GM19455 (cell line): ENCODE measurements around the gene MELTF.

ENCODE experiments used
- ATAC-seq: cut with Tn5 transposase; IDR thresholded peaks from one replicate; pipeline ENCODE4 v1.9.1; 2021; ENCODE audit not compliant: unreplicated experiment

Gene MELTF

DNA sequence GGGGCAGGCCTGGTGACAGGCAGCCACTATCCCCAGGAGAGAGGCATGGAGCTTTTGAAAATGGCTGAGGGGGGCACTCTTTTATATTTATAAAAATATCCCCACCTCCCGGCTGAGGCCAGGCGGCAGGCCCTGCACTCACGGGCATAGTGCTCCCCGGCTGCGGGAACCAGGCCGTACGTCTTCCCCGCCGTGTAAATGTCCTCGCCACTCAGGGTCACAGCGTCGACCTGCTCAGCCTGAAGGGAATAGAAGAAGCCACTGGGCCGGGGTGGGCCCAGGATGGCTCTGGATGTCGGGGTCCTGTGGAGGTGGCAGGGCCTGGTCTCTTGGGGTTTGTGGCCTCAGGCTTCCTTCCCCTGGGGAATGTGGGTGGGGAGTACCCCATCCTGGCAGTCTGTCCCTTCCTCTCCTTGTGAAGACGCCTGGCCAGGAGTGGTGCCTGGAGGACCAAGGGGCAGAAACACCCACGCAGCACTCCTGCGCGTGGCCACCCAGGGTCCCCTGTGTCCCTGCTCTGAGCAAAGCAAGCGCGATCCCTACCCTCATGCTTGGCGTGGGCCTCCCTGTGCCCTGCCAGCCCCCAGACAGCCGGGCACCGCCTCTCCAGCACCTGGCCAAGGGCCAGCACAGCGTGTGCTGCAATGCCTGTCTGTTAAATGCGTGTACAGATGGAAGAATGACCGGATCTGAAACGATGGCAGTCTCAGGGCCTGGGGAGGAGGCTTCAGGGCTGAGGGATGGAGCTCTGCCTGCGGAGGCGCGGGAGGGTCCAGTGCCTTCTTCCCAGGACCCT is 18.9 kb downstream of the MELTF start:
- no peak for ATAC-seq

DNA sequence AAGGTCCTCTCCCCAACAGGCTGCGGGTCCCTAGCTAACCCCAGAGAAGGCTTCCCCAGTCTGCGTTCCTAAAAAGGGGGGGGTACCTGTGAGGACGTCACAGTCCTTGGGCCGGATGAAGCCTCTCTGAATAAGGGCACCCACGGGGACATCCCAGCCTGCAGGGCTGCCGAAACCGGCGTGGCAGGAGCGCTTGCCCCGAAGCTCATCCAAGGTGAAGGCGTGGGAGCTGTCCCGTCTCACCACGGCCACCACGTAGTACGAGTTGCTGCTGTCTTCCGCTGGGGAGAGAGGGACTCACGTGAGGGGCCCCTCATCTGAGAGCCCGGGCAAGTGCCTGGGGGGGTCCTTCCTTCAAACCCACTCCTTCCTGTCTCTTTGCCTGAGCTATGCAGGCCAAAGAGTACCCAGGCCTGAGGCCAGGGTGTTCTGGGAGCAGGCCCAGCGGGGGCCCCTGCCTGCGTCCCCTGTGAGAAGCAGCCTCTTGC is 20.0 kb downstream of the MELTF start:
- no peak for ATAC-seq

DNA sequence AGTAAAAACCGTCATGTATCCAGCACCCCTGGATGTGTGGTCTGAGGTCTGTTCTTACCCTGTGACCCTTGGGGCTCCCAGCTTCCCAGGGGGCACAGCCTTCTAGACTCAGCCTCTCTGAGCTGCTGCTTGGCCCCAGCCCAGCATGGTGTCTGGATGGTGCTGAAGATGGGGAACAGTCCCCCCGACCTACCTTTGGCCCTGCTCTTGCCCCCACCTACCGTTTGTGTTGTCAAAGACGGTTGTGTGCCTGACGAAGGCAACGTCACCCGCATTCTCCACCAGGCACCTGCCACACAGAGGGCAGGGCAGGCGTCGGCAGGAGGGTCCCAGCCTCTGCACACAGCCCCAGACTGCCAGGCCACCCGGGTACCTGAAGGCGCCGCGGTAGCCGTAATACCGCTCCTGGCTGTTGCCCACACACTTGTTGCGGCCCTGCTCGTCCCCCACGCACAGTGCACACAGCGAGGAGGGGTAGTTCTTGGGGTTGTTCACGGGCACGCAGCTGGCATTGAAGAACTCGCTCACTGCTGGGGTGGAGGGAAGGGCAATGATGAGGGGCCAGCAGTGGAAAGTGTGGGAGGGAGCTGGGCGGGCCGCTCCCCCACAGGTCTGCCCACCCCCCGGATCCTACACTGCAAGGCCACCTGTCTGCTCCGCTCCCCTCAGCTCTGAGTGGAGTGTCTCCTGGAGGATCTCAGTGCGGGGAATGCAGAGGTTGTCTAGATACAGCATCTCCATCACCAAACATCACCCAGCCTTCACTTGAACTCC is 21.0 kb downstream of the MELTF start:
- no peak for ATAC-seq

DNA sequence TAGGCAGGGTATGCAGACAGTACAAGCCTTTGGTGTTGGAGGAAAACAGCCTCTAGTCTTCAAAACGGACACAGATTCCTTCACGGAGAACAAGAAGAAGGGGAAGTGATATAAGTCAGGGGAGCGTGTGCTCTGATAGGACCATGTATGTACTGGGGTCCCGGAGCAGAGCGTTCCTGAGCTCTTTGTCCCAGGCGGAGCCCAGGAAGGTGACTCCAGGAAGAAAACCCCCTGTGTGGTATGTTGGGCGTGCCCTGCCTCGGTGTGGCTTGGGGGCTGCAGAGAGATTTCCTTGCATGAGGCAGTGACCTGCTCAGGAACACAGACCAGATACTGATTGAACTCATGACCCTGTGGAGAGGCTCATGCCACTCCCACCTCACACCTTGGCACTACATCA is 21.7 kb downstream of the MELTF start:
- no peak for ATAC-seq

DNA sequence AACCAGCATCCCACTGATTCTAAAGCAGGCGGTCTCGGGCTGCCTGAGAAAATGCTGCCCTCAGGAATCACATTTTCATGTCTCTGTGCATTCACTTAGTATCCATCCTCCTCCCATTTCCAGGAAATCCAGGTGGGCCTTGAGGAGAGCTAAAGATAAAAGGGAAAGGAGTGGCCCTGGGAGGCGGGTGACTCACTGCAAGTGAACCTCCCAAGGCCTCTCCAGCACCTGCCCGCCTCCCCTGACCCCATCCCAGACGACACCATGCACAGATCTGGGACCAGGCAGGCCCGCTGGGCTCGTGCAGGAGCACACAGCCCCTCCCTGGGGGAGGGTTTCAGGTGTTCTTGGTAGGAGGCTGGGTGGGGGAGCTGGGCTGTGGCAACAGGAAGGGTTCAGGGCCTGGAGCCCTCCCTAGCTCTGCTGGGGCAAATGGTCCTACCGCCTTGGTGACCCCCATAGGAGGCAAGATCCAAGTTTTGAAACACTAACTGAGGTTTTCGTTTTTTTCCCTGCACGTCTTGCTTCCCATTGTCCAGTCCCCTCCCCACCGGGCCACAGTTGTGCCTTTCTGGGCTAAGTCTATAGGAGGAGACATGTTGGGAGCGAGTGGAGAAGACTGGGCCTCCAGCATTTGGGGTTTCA is 22.2 kb downstream of the MELTF start:
- ATAC-seq: no peak

DNA sequence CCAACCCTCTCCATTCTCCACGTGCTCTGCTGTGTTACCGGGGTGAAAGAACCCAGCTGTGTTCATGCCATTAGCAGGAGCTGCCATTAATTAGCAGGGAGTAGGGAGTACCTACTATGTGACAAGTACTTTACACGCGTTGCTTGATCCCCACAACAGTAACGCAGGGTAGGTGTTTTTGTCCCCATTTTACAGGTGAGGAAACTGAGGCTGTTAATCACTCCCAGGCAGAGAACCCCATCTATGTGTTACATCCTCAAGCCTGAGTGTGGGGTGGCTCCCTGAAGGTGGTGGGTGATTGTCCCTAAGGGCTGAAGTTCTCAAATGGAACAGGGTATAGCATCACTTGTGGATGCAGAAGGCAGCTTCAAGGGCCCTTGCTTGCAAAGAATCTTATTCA is 22.8 kb downstream of the MELTF start:
- ATAC-seq: no peak

DNA sequence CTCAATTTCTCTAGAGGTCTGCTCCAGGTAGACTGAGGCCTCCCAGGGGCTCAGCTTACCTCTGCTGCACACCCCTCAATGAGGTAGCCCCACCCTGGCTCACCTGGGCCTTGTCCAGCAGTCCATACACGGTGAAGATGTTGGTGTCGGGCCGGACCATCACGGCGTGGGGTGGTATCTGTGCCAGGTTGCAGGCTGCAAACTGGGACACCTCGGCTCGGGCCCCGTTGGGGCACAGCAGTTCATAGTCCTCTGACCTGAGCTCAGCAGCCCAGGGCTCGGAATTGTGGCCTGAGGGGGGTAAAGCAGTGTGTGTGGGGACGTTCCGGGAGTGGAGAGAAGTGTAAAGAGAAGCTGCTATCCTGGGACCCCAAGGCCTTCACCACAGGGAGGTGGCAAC is 23.2 kb downstream of the MELTF start:
- ATAC-seq: no peak

DNA sequence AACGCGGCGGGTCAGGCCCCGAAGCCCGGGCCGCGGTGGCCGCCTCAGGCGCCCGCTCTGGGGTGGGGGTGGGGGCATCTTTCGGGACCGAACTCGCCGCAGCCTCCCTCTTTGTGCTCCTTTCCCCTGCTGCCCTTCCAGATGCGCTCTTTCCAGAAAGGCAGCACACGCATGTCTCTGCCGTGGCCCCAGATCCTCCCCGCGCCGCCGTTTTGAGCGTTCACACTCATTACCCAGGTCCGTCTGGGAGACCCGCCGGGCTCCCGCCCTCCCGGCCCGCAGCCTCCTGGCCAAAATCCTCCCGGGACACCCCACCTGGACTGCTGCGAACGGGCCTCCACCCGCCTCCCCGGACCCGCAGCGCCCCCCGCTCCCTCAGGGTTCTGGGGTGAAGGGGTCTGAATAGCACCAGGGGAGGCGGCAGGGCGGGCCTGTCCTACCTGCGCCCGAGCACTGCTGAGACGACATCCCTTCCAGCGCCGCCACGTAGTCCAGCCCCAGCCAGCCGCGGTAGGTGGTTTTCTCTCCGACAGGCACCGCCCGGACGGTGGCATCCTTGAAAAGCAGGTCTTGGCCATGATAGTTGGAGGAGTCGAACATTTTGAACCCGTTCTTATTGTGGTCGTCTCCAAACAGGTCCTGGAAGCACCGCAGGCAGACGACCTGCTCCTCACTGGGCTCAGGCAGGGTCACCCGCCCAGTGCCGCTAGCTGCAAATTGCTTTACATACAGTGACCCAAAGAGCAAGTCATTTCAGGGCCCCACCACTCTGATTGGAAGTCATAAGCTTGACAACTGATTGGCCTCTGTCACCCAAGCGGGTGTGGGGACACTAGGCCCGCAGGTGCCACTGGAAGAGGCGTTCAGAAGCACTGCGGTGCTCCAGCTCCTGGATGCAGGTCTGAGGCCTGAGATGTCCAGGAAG is 25.9 kb downstream of the MELTF start:
- ATAC-seq: peak; percentile 31

DNA sequence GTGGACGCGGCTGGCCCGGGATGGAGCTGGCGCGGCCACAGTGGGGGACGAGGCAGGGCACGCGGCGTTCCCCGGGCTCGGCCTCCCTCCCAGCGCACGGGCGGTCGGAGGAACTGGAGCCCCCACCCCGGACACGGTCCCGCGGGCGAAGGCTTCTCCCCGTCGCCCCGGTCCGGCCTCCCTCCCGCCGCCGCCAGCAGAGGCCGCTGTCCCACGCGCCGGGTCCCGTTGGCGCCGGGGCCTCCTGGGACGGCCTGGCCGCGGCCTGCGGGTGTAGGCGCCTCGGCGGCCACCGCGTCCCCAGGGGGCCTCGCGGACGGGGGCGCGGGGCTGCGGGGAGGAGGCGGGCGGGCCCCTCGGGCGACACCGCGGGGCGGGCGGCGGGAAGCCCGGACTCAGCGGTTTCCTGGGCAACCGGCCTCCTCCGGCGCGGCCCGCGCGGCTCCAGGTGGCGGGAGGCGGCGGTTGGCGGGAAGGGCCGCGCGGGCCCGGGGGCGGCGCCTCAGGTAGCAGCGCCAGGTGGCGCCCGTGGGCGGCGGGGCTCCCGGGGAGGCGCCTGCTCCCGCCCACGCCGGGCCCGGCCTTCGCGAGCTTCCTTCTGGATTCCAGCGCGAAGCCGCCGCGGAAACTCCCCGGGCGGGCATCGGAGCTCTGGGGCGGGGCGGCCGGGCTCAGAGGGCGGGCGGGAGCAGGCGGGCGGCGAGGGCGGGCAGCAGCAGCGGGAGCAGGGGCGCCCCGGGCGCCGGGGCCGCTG is 26.7 kb downstream of the MELTF start:
- ATAC-seq: peak; percentile 65

DNA sequence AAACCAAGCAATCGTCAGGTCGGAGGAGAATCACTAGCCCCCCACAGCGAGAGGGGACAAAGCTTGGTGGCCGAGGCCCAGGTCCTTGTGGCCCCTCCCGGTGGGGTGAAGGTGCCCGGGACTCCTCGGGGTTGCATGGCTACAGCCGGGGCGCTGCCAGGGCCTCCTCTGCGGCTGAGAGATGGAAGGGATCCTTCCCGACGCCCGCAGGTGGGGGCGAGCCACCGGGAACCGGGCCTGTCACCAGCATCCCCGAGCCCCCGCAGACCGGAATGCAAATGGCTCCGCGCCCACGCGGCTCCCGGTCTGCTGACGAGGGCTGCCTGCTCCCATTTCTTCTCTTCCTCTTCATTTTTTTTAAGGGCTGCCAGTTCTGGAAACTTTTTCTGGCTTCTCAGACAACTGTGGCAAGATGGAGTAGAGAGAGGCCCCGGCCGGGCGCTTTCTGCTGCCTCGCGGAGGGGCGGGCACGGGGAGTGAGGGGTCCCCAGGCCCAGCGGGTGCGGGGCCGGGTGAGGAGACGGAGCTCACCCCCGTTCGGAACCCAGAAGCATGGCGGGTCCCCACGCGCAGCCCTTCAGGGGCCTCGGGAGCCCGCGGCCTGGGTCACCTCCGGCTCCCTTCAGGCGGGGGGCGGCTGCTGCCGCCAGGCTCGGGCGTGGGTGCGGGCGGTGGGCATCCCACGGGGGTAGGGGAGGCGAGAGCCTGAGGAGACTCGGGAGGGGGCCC is 27.5 kb downstream of the MELTF start:
- ATAC-seq: no peak

DNA sequence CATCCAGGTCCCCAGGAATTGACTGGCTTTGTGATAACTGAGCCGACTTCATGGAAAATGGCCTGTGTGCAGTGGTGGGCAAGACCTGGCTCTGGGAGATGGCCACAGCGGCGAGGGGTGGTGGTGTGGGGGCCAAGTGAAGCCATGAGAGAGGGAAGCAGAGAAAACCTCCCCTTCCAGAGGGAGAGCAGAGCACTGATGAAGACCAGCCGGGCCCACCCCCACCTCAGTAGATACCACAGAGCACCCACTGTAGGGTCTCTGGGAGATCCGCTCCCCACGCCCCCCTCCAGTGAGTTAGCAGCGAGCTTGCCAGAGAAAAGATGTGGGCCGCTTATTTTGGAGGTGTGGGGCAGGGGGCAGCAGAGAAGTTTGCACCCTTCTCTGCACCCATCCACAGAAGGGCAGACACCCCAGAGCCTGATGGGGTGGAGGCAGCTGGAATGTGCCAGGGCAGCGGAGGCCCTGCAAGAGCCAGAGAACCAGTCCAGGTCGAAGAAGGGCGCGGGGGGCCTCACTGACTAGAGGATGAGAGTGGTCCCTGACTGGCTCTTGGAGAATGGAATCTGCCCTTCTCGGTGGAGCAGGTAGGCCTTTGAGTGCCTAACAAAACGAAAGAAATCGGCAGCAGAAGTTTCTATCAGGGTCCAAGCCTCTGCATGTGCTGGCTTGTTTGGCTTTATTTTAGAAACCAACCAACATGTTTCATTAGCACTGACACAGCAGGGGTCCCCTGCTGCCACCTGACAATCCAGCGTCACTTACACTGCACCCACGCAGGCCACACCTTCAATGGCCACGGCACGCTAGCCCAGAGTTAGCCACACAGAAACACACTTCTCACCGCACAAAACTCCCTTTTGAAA is 28.3 kb downstream of the MELTF start:
- no peak for ATAC-seq

DNA sequence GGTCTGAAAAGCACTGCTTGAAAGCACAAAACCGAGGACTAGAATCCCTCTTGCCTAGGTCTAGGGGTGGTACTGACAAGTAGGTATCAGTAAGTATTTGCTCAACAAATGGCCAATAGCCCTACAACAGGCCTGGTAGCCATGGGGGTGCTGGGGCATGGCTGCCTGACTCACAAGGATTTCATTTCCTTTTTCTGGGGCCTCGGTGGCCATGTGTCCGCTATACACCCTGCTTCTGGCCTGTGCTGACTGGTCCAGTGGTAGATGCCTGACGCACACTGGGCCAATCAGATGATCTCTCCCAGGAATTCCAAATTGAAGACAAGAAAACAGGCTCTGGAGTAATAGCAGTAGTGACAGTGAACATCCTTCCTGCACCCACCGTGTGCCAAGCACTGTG is 29.4 kb downstream of the MELTF start:
- ATAC-seq: no peak

DNA sequence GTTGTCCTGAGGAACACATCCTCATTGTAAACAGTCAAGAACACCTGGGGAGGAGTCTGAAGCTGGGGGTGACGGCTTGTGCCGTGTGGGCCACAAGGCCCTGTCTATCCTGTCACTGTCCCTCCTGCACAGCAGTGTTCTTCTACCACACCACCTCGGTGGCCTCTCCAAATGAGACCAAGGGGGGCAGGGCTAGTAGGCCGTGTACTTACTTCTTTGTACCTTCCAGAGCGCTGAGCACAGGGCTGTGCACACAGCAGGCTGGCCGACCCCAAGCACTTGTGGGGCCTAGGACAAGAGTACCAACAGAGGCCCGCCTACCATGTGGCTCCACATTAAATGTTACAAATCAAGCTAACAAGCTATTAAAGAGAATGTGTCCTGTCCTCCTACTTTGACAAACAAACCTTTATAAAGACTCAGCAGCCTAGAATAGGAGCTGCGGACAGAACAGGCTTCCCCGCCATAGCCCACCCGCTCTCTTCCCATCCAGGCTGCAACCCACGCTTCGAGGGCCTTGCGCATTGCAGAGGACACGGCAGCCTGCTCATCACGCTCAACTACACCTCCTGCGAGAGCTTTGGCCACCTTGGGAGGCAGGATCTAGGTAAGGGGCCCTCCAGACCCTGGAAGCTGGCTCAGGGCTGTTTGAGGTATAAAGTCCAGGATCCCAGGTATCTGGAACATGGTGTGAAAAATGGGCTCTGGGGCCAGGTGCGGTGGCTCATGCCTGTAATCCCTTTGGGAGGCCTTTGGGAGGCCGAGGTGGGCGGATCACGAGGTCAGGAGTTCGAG is 30.5 kb downstream of the MELTF start:
- ATAC-seq: no peak

DNA sequence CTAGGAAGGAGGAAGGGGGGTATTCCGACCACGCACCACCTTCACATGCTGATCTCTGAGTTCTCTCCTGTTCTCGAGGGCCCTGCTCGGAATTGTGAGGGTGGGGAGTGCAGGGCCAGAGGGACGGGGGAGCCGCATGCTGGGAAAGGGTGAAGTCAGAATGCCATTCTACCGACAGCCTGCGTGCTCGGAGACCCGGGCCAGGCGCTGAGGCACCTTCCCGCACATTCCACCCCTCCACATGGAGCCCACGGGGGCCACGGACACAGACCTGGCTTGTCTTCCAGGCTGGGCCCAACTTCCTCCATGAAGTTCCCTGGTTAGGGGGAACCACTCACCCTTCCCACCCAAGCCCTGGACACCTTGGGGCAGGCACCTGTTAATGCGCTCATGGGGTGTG is 32.3 kb downstream of the MELTF start:
- ATAC-seq: no peak

DNA sequence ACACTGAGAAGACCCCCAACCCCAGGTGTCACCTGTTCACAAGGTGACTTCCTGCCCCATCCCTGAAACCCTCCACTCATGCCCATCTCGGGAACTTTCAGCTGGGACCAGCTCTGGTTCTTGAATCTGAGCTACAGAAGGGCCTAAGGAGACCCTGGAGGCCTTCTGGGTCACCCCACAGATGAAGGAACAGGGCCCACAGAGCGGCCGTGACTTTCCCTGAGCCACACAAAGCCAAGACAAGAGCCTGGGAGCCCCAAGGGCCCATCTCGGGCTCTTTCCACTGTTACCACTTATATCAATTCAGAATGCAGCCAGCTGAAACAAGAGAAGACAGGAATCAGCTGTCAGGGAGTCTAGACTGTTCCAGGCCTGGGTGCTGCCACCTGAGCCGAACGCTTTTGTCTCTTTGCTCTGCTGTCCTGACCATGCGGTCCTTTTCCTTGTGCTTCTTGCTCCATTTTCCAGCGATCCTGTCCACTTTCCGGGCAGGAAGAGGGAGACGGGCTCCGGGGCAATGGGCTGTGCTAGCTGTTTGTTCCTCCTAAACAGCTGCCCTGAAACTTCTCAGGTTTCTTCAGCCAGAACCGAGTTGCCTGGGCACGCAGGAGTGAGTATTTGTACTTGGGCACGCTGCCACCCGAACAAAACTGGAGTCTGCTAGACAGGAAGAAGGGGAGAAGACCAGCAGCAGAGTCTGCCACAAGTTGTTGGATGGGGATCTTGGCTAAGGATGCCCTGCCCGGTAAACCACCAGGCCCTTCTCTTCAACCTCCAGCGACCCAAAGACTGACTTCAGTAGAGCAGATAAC is 33.0 kb downstream of the MELTF start:
- no peak for ATAC-seq

DNA sequence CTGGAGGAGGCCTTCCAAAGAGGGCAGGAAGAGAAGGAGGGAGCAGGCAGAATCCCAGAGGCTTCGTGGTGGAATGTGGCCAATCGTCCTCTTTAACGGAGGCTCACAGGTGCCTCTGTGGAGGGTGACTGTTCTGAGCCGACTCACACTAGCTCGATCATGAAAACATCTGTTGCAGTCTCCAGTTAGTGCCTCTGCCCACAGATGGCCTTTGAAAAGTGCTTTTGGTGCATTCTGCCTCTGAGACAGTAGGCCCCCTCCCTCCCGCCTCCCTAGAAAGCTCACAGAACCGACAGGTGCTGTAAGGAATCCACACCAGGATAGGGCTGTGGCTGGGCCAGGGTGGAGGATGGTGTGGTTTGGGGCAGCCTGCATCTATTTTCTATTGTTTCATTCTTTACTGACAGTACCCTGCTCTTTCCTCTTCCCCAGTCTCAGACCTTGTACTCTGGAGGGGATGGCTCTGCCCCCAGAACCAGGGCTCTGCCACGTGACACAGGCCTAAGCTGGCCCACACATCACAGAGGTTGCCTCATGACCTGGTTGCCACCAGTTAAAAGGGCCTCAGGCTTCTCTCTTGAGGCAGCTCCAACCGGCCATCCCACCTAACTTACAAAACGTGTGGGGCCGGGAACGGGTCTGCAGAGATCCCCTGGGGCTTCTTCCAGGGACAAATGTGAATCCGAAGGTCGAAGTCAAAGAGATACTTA is 33.8 kb downstream of the MELTF start:
- no peak for ATAC-seq
